Neural progenitor cell (in vitro differentiated cells): Measurements from ENCODE around the gene DOK3.

Experiments used
- CTCF ChIP-seq: fragments of 200-600 bp; sonication (generic); IDR thresholded peaks from 2 replicates; pipeline ENCODE4 v1.5.1; 2017; ENCODE audit warnings: antibody characterized with exemption, mild to moderate bottlenecking
- EZH2 ChIP-seq: fragments of 200-600 bp; sonication (generic); IDR thresholded peaks from 2 replicates; pipeline ENCODE4 v1.6.1; 2017; ENCODE audit warnings: antibody characterized with exemption, mild to moderate bottlenecking, moderate library complexity

DNA sequence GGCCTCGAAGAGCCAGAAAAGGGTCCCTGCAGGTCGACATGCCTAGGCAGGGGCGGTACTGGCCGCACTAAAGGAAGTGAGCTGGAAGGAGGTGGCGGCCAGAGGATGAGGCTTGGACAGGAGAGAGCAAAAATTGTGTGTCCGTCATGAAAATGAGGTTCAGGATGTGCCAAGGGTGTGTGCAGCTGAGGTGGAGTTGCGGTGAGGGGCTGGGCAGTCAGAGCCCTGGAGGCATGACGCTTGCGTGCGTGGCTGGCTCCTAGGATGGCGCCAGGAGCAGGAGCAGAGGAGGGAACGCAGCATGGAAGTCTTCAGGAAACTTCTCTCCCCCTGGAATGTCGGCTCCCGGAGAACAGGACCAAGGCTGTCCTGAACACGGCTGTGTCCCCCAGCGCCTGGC, 6.7 kb downstream of the DOK3 start:
- TF ChIP-seq CTCF = no peak
- TF ChIP-seq EZH2 = no peak
